HepG2 (cell line): ENCODE data around the gene ANO2. TPM values are rescaled to one million over a fixed set of nuclear protein-coding genes. Genes with fewer than 3 reads are reported as not detected.

Experiments used
- ATAC-seq: fragments of 200-7000 bp; cut with Tn5 transposase; 3 replicates; pipeline ENCODE4 v1.9.1; 2020; ENCODE audit warnings: mild to moderate bottlenecking, moderate library complexity
- BruUV-seq: library from RNA; stranded (reverse); fragments of 400-500 nt; replicated peaks from 2 replicates; lab custom pipeline; 2021; lab: Mats Ljungman, UMichigan
- CTCF ChIA-PET: fragments of 300-600 bp; formaldehyde crosslinking; extraction: SDS; loops from one replicate; lab custom pipeline; 2021; ENCODE audit warnings: low total read pairs, inconsistent platforms, low intra/inter-chr PET ratio; lab: Yijun Ruan, JAX
- POLR2A ChIA-PET: fragments of 350-600 bp; sonication (Branson Sonifier 250); formaldehyde crosslinking; loops from one replicate; lab custom pipeline; 2020; ENCODE audit warnings: antibody characterized with exemption, inconsistent platforms; lab: Yijun Ruan, JAX
- DNase-seq: peaks from one replicate; pipeline ENCODE4 v3.0.0-alpha.2; 2015; ENCODE audit warnings: low spot score
- FAIRE-seq: peaks from 3 replicates; lab custom pipeline; 2011; peaks lifted over from hg19 to GRCh38; lab: Jason Lieb, UNC
- H2AFZ ChIP-seq: one replicate; pipeline ENCODE4 v1.6.1; 2011; ENCODE audit warnings: low read length, inconsistent platforms
- H3K27ac ChIP-seq: fragments of 300-600 bp; 3 replicates; pipeline ENCODE4 v1.8.0; 2011; ENCODE audit warnings: mixed run types, mild to moderate bottlenecking, mixed read lengths, low read length, inconsistent platforms; ENCODE audit not compliant: insufficient read depth; ENCODE audit errors: extremely low read length
- H3K27me3 ChIP-seq, 2 experiments: fragments of 200-600 bp in 1 of 2; 2 replicates in 1 of 2; 3 replicates in 1 of 2; pipeline versions ENCODE4 v1.6.0 to v1.8.0; 2011; ENCODE audit warnings: low read length in 2 of 2, mild to moderate bottlenecking in 2 of 2, moderate library complexity in 2 of 2, inconsistent platforms in 1 of 2; ENCODE audit not compliant: insufficient read depth in 2 of 2, control insufficient read depth in 1 of 2
- H3K36me3 ChIP-seq, 2 experiments: fragments of 200-600 bp in 1 of 2; replicated peaks in 1 of 2; 2 replicates in 1 of 2; 3 replicates in 1 of 2; pipeline versions ENCODE4 v1.5.1 to v1.8.0; 2011; ENCODE audit warnings: low read length in 2 of 2, inconsistent platforms in 1 of 2; ENCODE audit not compliant: insufficient read depth in 2 of 2, control insufficient read depth in 1 of 2
- H3K4me1 ChIP-seq: 2 replicates; pipeline ENCODE4 v1.5.1; 2012; ENCODE audit warnings: low read length, inconsistent platforms; ENCODE audit not compliant: insufficient read depth
- H3K4me2 ChIP-seq: 2 replicates; pipeline ENCODE4 v1.6.0; 2011; ENCODE audit warnings: low read depth, low read length, inconsistent platforms
- H3K4me3 ChIP-seq, 3 experiments: fragments of 200-600 bp in 1 of 3; sonication (generic), shearing (Covaris generic) in 1 of 3; replicated peaks in 1 of 3; 2 replicates each; pipeline ENCODE4 v1.5.1; 2011 to 2016; ENCODE audit warnings: low read length in 3 of 3, inconsistent platforms in 2 of 3, low read depth in 2 of 3, mild to moderate bottlenecking in 2 of 3, control low read depth in 1 of 3, mixed read lengths in 1 of 3; ENCODE audit not compliant: insufficient read depth in 1 of 3
- H3K79me2 ChIP-seq: one replicate; pipeline ENCODE4 v1.6.1; 2011; ENCODE audit warnings: low read length, inconsistent platforms; ENCODE audit not compliant: insufficient read depth
- H3K9ac ChIP-seq: 2 replicates; pipeline ENCODE4 v1.6.0; 2011; ENCODE audit warnings: mild to moderate bottlenecking, low read depth, low read length, inconsistent platforms; ENCODE audit not compliant: insufficient read depth
- H3K9me3 ChIP-seq: 2 replicates; pipeline ENCODE4 v1.5.1; 2012; ENCODE audit warnings: mild to moderate bottlenecking, low read length
- H4K20me1 ChIP-seq: 2 replicates; pipeline ENCODE4 v1.6.0; 2011; ENCODE audit warnings: inconsistent platforms, mild to moderate bottlenecking, low read length, moderate library complexity; ENCODE audit not compliant: insufficient read depth
- FOXP4 ChIP-seq: sonication (generic); formaldehyde crosslinking; IDR thresholded peaks from 2 replicates; pipeline ENCODE4 v1.4.0; 2020; ENCODE audit warnings: missing genetic modification reagents
- HOXA9 ChIP-seq: sonication (generic); formaldehyde crosslinking; IDR thresholded peaks from 2 replicates; pipeline ENCODE4 v1.8.1; 2022; ENCODE audit warnings: missing genetic modification reagents, mild to moderate bottlenecking, moderate library complexity, borderline replicate concordance
- PRDM15 ChIP-seq: sonication (generic); formaldehyde crosslinking; IDR thresholded peaks from 2 replicates; pipeline ENCODE4 v1.4.0; 2020; ENCODE audit warnings: missing genetic modification reagents
- SIN3B ChIP-seq: fragments of 150-350 bp; IDR thresholded peaks from 2 replicates; pipeline ENCODE4 v1.6.1; 2014; ENCODE audit warnings: low read length
- TRAFD1 ChIP-seq: sonication (generic); formaldehyde crosslinking; IDR thresholded peaks from 2 replicates; pipeline ENCODE4 v1.5.1; 2020; ENCODE audit warnings: missing genetic modification reagents, mild to moderate bottlenecking, borderline replicate concordance
- YEATS4 ChIP-seq: sonication (generic); formaldehyde crosslinking; IDR thresholded peaks from 2 replicates; pipeline ENCODE4 v1.4.0; 2020; ENCODE audit warnings: missing genetic modification reagents, borderline replicate concordance
- ZNF12 ChIP-seq: sonication (generic); formaldehyde crosslinking; IDR thresholded peaks from 2 replicates; pipeline ENCODE4 v1.5.0; 2020; ENCODE audit warnings: missing genetic modification reagents
- ZNF431 ChIP-seq: sonication (generic); formaldehyde crosslinking; IDR thresholded peaks from 2 replicates; pipeline ENCODE4 v1.9.0; 2022; ENCODE audit warnings: missing genetic modification reagents, low read depth, mild to moderate bottlenecking, borderline replicate concordance
- ZNF549 ChIP-seq: sonication (generic); formaldehyde crosslinking; IDR thresholded peaks from 2 replicates; pipeline ENCODE4 v1.5.0; 2020; ENCODE audit warnings: missing genetic modification reagents
- ZNF574 ChIP-seq: sonication (generic); formaldehyde crosslinking; IDR thresholded peaks from 2 replicates; pipeline ENCODE4 v1.4.0; 2020; ENCODE audit warnings: missing genetic modification reagents
- ZNF777 ChIP-seq: sonication (generic); formaldehyde crosslinking; IDR thresholded peaks from 2 replicates; pipeline ENCODE4 v1.4.0; 2020; ENCODE audit warnings: missing genetic modification reagents
- WGBS: methylation state at CpG from one replicate; pipeline ENCODE4 v1.1.6; 2017; ENCODE audit warnings: low lambda C conversion rate; 5-methylcytosine and 5-hydroxymethylcytosine counted together
- in situ Hi-C: cut with HindIII; loops from 2 replicates; pipeline ENCODE4 v1.10.0; 2017; ENCODE audit warnings: low pct_unique_long_range_greater_than_20kb; ENCODE audit not compliant: extremely low pct_ligation_motif_present
- intact Hi-C: fragments of 100-400 bp; cut with micrococcal nuclease; formaldehyde crosslinking; loops from one replicate; pipeline ENCODE4 v1.10.0; 2022; ENCODE audit not compliant: unreplicated experiment
- polyA plus RNA-seq, 8 experiments: library from polyadenylated mRNA; depleted of rRNA in 3 of 8; stranded (reverse) in 7 of 8; unstranded in 1 of 8; fragments of >200 nt; fragmentation: Illumina TruSeq in 4 of 8; extraction: Trizol in 4 of 8; gene quantifications; 2 replicates each; pipeline versions ENCODE4 v1.2.1 to v1.2.3, GENCODE V29; 2011 to 2016; ENCODE audit warnings: low read depth in 4 of 8, missing spikeins in 1 of 8, mixed read lengths in 1 of 8; ENCODE audit not compliant: insufficient read depth in 1 of 8
- total RNA-seq, 5 experiments: library from RNA; depleted of rRNA; stranded (reverse); fragments of >200 nt; fragmentation: Illumina TruSeq; extraction: Trizol; gene quantifications; 2 replicates each; pipeline ENCODE4 v1.2.3, GENCODE V29; 2016; ENCODE audit warnings: low read depth in 1 of 5

The ANO2 gene
- total and polyA plus RNA-seq, 2 of the 13 experiments (the other 11 are each of a cell fraction or from before 2014, with no cell fraction given): 0.18 TPM; not detected in 1

GRCh38 chr12:5611162-5611561 is 333.9 kb downstream of the ANO2 start:
- no peak overlapping the region for H3K27ac ChIP-seq
- FAIRE-seq: no peak
- POLR2A ChIA-PET: no interaction called here
- in situ Hi-C loops (no loop called here), intact Hi-C loops (no loop called here)
- no peaks in the 10 kb centered on the region for H3K36me3 ChIP-seq
- H3K79me2 ChIP-seq: no peaks in the 10 kb centered on the region
- CTCF ChIA-PET: no interaction called here
- no peak for ATAC-seq
- DNase-seq: no peak
- no peak overlapping the region for H3K4me2 ChIP-seq
- no peak overlapping the region for H3K4me3 ChIP-seq
- 11% methylated on average over 5 of the region's 5 CpGs for WGBS
- no peak overlapping the region for H3K9ac ChIP-seq
- no peak overlapping the region for H2AFZ ChIP-seq
- no TSS peak for BruUV-seq
- no peaks in the 10 kb centered on the region for H4K20me1 ChIP-seq
- H3K4me1 ChIP-seq: no peaks in the 10 kb centered on the region
- TF ChIP-seq ZNF549 (CRISPR knock-in tag): no peak
- no peak for TF ChIP-seq YEATS4
- no peak for TF ChIP-seq ZNF777
- no peak for TF ChIP-seq ZNF574 (CRISPR knock-in tag)
- TF ChIP-seq ZNF431 (CRISPR knock-in tag): no peak
- TF ChIP-seq SIN3B: no peak
- TF ChIP-seq PRDM15 (CRISPR knock-in tag): no peak
- no peak for TF ChIP-seq ZNF12 (CRISPR knock-in tag)
- no peak for TF ChIP-seq TRAFD1
- no peak for TF ChIP-seq HOXA9
- TF ChIP-seq FOXP4 (CRISPR knock-in tag): no peak
- H3K27me3 ChIP-seq: no peaks in the 10 kb centered on the region; a peak in 1 of 5 replicates
- H3K9me3 ChIP-seq: no peaks in the 10 kb centered on the region
